Liver (tissue), 9 donors: Measurements from ENCODE around the gene ARMC2. TPM values are rescaled to one million over a fixed set of nuclear protein-coding genes. Genes with fewer than 3 reads are reported as not detected.

Experiments used
- DNase-seq: peaks from one replicate; pipeline ENCODE4 v3.0.0-alpha.2; 2017; ENCODE audit warnings: low spot score
- H3K27ac ChIP-seq, 2 donors: one replicate each; pipeline ENCODE4 v1.7.0; 2013; ENCODE audit warnings: inconsistent platforms in 2 of 2, low read length in 2 of 2, control low read depth in 1 of 2, low read depth in 1 of 2, mild to moderate bottlenecking in 1 of 2
- H3K27me3 ChIP-seq, 4 donors: one replicate each; pipeline versions ENCODE4 v1.6.1 to v1.7.0; 2013; ENCODE audit warnings: low read length in 3 of 4, inconsistent platforms in 1 of 4, mild to moderate bottlenecking in 1 of 4, moderate library complexity in 1 of 4; ENCODE audit not compliant: control insufficient read depth in 4 of 4, insufficient read depth in 4 of 4
- H3K36me3 ChIP-seq, 4 donors: one replicate each; pipeline versions ENCODE4 v1.6.1 to v1.7.0; 2013; ENCODE audit warnings: low read length in 3 of 4, mild to moderate bottlenecking in 3 of 4, low read depth in 1 of 4, moderate library complexity in 1 of 4; ENCODE audit not compliant: control insufficient read depth in 4 of 4, insufficient read depth in 3 of 4
- H3K4me1 ChIP-seq, 4 donors: one replicate each; pipeline versions ENCODE4 v1.6.1 to v1.7.0; 2013; ENCODE audit warnings: low read length in 3 of 4, mild to moderate bottlenecking in 3 of 4, moderate library complexity in 1 of 4; ENCODE audit not compliant: control insufficient read depth in 4 of 4, insufficient read depth in 4 of 4
- H3K4me3 ChIP-seq, 3 donors: one replicate each; pipeline versions ENCODE4 v1.6.1 to v1.7.0; 2013; ENCODE audit warnings: low read length in 3 of 3, control low read depth in 1 of 3, low read depth in 1 of 3, mild to moderate bottlenecking in 1 of 3
- H3K9ac ChIP-seq, 2 donors: one replicate each; pipeline ENCODE4 v1.7.0; 2013; ENCODE audit warnings: low read length in 2 of 2, mild to moderate bottlenecking in 2 of 2, moderate library complexity in 2 of 2, control low read depth in 1 of 2, low read depth in 1 of 2
- H3K9me3 ChIP-seq, 4 donors: one replicate each; pipeline versions ENCODE4 v1.6.1 to v1.7.0; 2013; ENCODE audit warnings: low read length in 3 of 4; ENCODE audit not compliant: control insufficient read depth in 4 of 4
- EGR1 ChIP-seq, 2 donors: IDR thresholded peaks; 2 replicates each; pipeline ENCODE4 v1.6.1; 2016 to 2018; ENCODE audit warnings: antibody characterized with exemption in 2 of 2, low read depth in 2 of 2
- FOXA1 ChIP-seq: IDR thresholded peaks from 2 replicates; pipeline ENCODE4 v1.6.1; 2016; ENCODE audit warnings: antibody characterized with exemption
- FOXA2 ChIP-seq: IDR thresholded peaks from 2 replicates; pipeline ENCODE4 v1.6.1; 2016; ENCODE audit warnings: antibody characterized with exemption
- GABPA ChIP-seq, 2 donors: IDR thresholded peaks in 1 of 2; conservative IDR thresholded peaks in 1 of 2; 2 replicates each; pipeline ENCODE4 v1.6.1; 2016; ENCODE audit warnings: antibody characterized with exemption in 2 of 2, mild to moderate bottlenecking in 1 of 2, moderate library complexity in 1 of 2
- HNF4A ChIP-seq, 2 donors: conservative IDR thresholded peaks; 2 replicates each; pipeline ENCODE4 v1.6.1; 2016; ENCODE audit warnings: antibody characterized with exemption in 2 of 2, mild to moderate bottlenecking in 2 of 2
- HNF4G ChIP-seq: IDR thresholded peaks from 2 replicates; pipeline ENCODE4 v1.6.1; 2016; ENCODE audit warnings: antibody characterized with exemption
- NR2F2 ChIP-seq: IDR thresholded peaks from 2 replicates; pipeline ENCODE4 v1.6.1; 2016; ENCODE audit warnings: antibody characterized with exemption
- RAD21 ChIP-seq, 2 donors: IDR thresholded peaks; 2 replicates each; pipeline ENCODE4 v1.6.1; 2016; ENCODE audit warnings: antibody characterized with exemption in 2 of 2, mild to moderate bottlenecking in 2 of 2
- RXRA ChIP-seq, 2 donors: IDR thresholded peaks; 2 replicates each; pipeline ENCODE4 v1.6.1; 2017 to 2018; ENCODE audit warnings: antibody characterized with exemption in 2 of 2, mild to moderate bottlenecking in 1 of 2
- SP1 ChIP-seq: IDR thresholded peaks from 2 replicates; pipeline ENCODE4 v1.6.1; 2018; ENCODE audit warnings: antibody characterized with exemption, mild to moderate bottlenecking
- TAF1 ChIP-seq: conservative IDR thresholded peaks from 2 replicates; pipeline ENCODE4 v1.6.1; 2016; ENCODE audit warnings: antibody characterized with exemption, mild to moderate bottlenecking
- YY1 ChIP-seq: IDR thresholded peaks from 2 replicates; pipeline ENCODE4 v1.6.1; 2016; ENCODE audit warnings: antibody characterized with exemption, mild to moderate bottlenecking
- ZBTB33 ChIP-seq: IDR thresholded peaks from 2 replicates; pipeline ENCODE4 v1.6.1; 2016; ENCODE audit warnings: antibody characterized with exemption
- WGBS: extraction: QIAGEN DNeasy Blood & Tissue Kit; methylation state at CpG from one replicate; pipeline ENCODE4 v1.1.7; 2013; 5-methylcytosine and 5-hydroxymethylcytosine counted together
- polyA plus RNA-seq, 2 donors: library from polyadenylated mRNA; stranded (reverse) in 1 of 2; unstranded in 1 of 2; fragments of 200-250 nt in 1 of 2; fragments of >200 nt in 1 of 2; fragmentation: Nextera tagmentation in 1 of 2; extraction: Ambion mirVana in 1 of 2; gene quantifications; one replicate each; pipeline versions ENCODE4 v1.2.1 to v1.2.3, GENCODE V29; 2013 to 2015
- total RNA-seq, 2 donors: library from RNA; depleted of rRNA; stranded (reverse); fragments of >200 nt; gene quantifications; one replicate each; pipeline ENCODE4 v1.2.3, GENCODE V29; 2014
- TF ChIP-seq, protein P1 (sequence below): IDR thresholded peaks from 2 replicates; pipeline ENCODE4 v1.6.1; 2016; ENCODE audit warnings: antibody characterized with exemption
- TF ChIP-seq, protein P2 (sequence below): IDR thresholded peaks from 2 replicates; pipeline ENCODE4 v1.6.1; 2016; ENCODE audit warnings: antibody characterized with exemption
- donor health status: healthy.
- donor health status: healthy.
- donor health status: healthy.
- donor health status: healthy.
- donor health status: healthy.

Gene ARMC2
- total and polyA plus RNA-seq, 4 donors = 0.24 to 1.5 (median 0.73) TPM

- TF ChIP-seq SP1 (no peak), RXRA (IDR thresholded peaks at IDR 0.05) (no peak), HNF4G (no peak), EGR1 (IDR thresholded peaks at IDR 0.05; ENCODE audit: low read depth in 2 of 2) (no peak), YY1 (no peak), FOXA1 (no peak), TAF1 (no peak), NR2F2 (no peak), HNF4A (conservative IDR thresholded peaks at IDR 0.05) (no peak), ZBTB33 (no peak), RAD21 (IDR thresholded peaks at IDR 0.05) (no peak)
- TF ChIP-seq, protein P1, sequence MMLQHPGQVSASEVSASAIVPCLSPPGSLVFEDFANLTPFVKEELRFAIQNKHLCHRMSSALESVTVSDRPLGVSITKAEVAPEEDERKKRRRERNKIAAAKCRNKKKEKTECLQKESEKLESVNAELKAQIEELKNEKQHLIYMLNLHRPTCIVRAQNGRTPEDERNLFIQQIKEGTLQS = no peak
- TF ChIP-seq, protein P2, sequence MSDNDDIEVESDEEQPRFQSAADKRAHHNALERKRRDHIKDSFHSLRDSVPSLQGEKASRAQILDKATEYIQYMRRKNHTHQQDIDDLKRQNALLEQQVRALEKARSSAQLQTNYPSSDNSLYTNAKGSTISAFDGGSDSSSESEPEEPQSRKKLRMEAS = no peak
- Histone ChIP-seq H3K9me3 (no peaks in the 10 kb centered on the region), H3K36me3 (no peaks in the 10 kb centered on the region), H3K4me3 (no peak overlapping the region), H3K27ac (no peak overlapping the region), H3K27me3 (no peaks in the 10 kb centered on the region), H3K4me1 (peaks cover 5 to 24% (median 12%) of the 10 kb centered on the region in 4 donors), H3K9ac (no peak overlapping the region)
- WGBS = 94% methylated on average over 1 of the region's 1 CpG
- DNase-seq = no peak
Measured at GRCh38 chr6:108846628-108847027, 1.6 kb upstream of the ARMC2 start.

DNA sequence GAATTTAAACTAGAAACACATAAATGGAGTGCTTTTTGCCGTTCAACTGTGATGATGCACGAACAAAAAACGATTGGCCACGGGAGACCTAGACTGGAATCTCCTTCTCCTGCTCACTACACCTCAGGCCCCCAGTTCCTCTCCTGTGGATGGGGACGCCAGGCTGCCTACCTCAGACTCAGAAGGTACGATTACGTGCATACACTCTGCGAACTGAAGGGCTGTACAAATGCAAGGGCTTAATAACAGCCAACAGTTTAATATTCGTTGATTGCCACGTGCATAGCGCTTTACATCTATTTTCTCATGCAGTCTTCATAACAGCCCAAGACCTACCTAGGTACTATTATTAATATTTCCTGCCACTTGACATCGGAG, 495 bp upstream of the ARMC2 start:
- no peaks in the 10 kb centered on the region for H3K27me3 ChIP-seq
- WGBS = 55% methylated on average over 12 of the region's 12 CpGs
- peak overlapping the region; percentile 36 to 62 for H3K9ac ChIP-seq
- no peaks in the 10 kb centered on the region for H3K9me3 ChIP-seq
- peaks cover 5 to 24% (median 12%) of the 10 kb centered on the region in 4 donors for H3K4me1 ChIP-seq
- TF ChIP-seq HNF4G (no peak), RAD21 (IDR thresholded peaks at IDR 0.05) (no peak), GABPA (IDR thresholded peaks at IDR 0.05 in 1 of 2, conservative IDR thresholded peaks at IDR 0.05 in 1 of 2) (no peak), SP1 (no peak), HNF4A (conservative IDR thresholded peaks at IDR 0.05) (no peak), ZBTB33 (no peak), FOXA2 (no peak)
- TF ChIP-seq, protein P1 = no peak
- TF ChIP-seq, protein P2 = no peak
- no peak for DNase-seq
- H3K4me3 ChIP-seq = peak overlapping the region; percentile 67 to 89 (median 70)
- peak overlapping the region; percentile 54 to 68 for H3K27ac ChIP-seq
- no peaks in the 10 kb centered on the region for H3K36me3 ChIP-seq
